Stimulated activated naive CD8-positive, alpha-beta T cell treated with anti-CD3 and anti-CD28 coated beads, Interleukin-15, amount 100 ng/mL, for 72 hours (primary cell): ENCODE measurements around the gene LIPC.

Experiments used
- ATAC-seq: fragments of 150-1000 bp; cut with Tn5 transposase; 2 replicates; pipeline ENCODE4 v1.10.0; 2021; ENCODE audit warnings: mild to moderate bottlenecking, moderate library complexity
- DNase-seq, 2 donors: peaks; one replicate each; pipeline ENCODE4 v3.0.0; 2021 to 2022
- H3K27ac Mint-ChIP-seq, 2 donors: one replicate each; pipeline ENCODE4 v1.8.0; 2022; ENCODE audit warnings: mild to moderate bottlenecking in 2 of 2, mixed read lengths in 2 of 2, moderate library complexity in 2 of 2
- H3K27me3 Mint-ChIP-seq: one replicate; pipeline ENCODE4 v1.8.0; 2022; ENCODE audit warnings: mixed read lengths
- H3K4me1 Mint-ChIP-seq: one replicate; pipeline ENCODE4 v1.8.0; 2022; ENCODE audit warnings: mild to moderate bottlenecking, mixed read lengths
- H3K4me3 Mint-ChIP-seq, 2 donors: one replicate each; pipeline ENCODE4 v1.8.0; 2022; ENCODE audit warnings: mild to moderate bottlenecking in 2 of 2, mixed read lengths in 2 of 2, moderate library complexity in 1 of 2
- H3K9me3 Mint-ChIP-seq, 2 donors: one replicate each; pipeline ENCODE4 v1.8.0; 2022; ENCODE audit warnings: mixed read lengths in 2 of 2

Gene LIPC

GRCh38 chr15:58571491-58571890 lies 139.7 kb downstream of the LIPC start:
- no peaks in the 10 kb centered on the region for H3K9me3 Mint-ChIP-seq
- no peak overlapping the region for H3K27ac Mint-ChIP-seq
- DNase-seq (no peak), ATAC-seq (no peak)
- H3K27me3 Mint-ChIP-seq = no peaks in the 10 kb centered on the region
- H3K4me1 Mint-ChIP-seq = peaks cover 11% of the 10 kb centered on the region
- H3K4me3 Mint-ChIP-seq = no peak overlapping the region

GRCh38 chr15:58572521-58572920 lies 140.7 kb downstream of the LIPC start:
- Mint-ChIP-seq H3K4me3 (no peak overlapping the region), H3K27me3 (no peaks in the 10 kb centered on the region), H3K27ac (no peak overlapping the region), H3K9me3 (no peaks in the 10 kb centered on the region), H3K4me1 (peaks cover 11% of the 10 kb centered on the region)
- no peak for ATAC-seq
- no peak for DNase-seq

- Mint-ChIP-seq H3K9me3 (no peaks in the 10 kb centered on the region), H3K4me3 (no peak overlapping the region), H3K27ac (peak overlapping the region in 1 of 2 donors; percentile 45), H3K4me1 (peaks cover 6% of the 10 kb centered on the region), H3K27me3 (no peaks in the 10 kb centered on the region)
- DNase-seq = no peak
- no peak for ATAC-seq
These were observed 141.5 kb downstream of the LIPC start for GRCh38 chr15:58573270-58573669.

GRCh38 chr15:58574631-58575030 lies 142.8 kb downstream of the LIPC start:
- Mint-ChIP-seq H3K27ac (peak overlapping the region in 1 of 2 donors; percentile 88), H3K27me3 (no peaks in the 10 kb centered on the region), H3K4me1 (no peaks in the 10 kb centered on the region), H3K9me3 (no peaks in the 10 kb centered on the region), H3K4me3 (no peak overlapping the region)
- DNase-seq (no peak), ATAC-seq (no peak)

GRCh38 chr15:58575045-58575786 lies 143.4 kb downstream of the LIPC start:
- no peak for ATAC-seq
- DNase-seq = no peak
- H3K27ac Mint-ChIP-seq = no peak overlapping the region
- no peaks in the 10 kb centered on the region for H3K4me1 Mint-ChIP-seq
- no peaks in the 10 kb centered on the region for H3K27me3 Mint-ChIP-seq
- H3K9me3 Mint-ChIP-seq = no peaks in the 10 kb centered on the region
- no peak overlapping the region for H3K4me3 Mint-ChIP-seq

- ATAC-seq (no peak), DNase-seq (no peak)
- H3K27ac Mint-ChIP-seq = no peak overlapping the region
- no peaks in the 10 kb centered on the region for H3K4me1 Mint-ChIP-seq
- no peaks in the 10 kb centered on the region for H3K27me3 Mint-ChIP-seq
- no peaks in the 10 kb centered on the region for H3K9me3 Mint-ChIP-seq
- no peak overlapping the region for H3K4me3 Mint-ChIP-seq
These were observed 144.9 kb downstream of the LIPC start for GRCh38 chr15:58576657-58577056.

GRCh38 chr15:58582160-58582559 lies 150.4 kb downstream of the LIPC start:
- Mint-ChIP-seq H3K27me3 (peaks cover 9% of the 10 kb centered on the region), H3K4me1 (peaks cover 8% of the 10 kb centered on the region), H3K27ac (no peak overlapping the region), H3K9me3 (peaks cover 9 to 15% of the 10 kb centered on the region in 2 donors), H3K4me3 (no peak overlapping the region)
- no peak for ATAC-seq
- DNase-seq = no peak

- H3K27me3 Mint-ChIP-seq = peaks cover 9% of the 10 kb centered on the region
- DNase-seq (no peak), ATAC-seq (no peak)
- H3K4me1 Mint-ChIP-seq = peaks cover 8% of the 10 kb centered on the region
- no peak overlapping the region for H3K4me3 Mint-ChIP-seq
- H3K27ac Mint-ChIP-seq = peak overlapping the region in 1 of 2 donors; percentile 63
- peaks cover 9 to 15% of the 10 kb centered on the region in 2 donors for H3K9me3 Mint-ChIP-seq
These were observed 151.5 kb downstream of the LIPC start for GRCh38 chr15:58583171-58583908.

- no peak overlapping the region for H3K27ac Mint-ChIP-seq
- ATAC-seq (no peak), DNase-seq (no peak)
These were observed 153.1 kb downstream of the LIPC start for GRCh38 chr15:58584789-58585461.

GRCh38 chr15:58585693-58586443 lies 154.1 kb downstream of the LIPC start:
- Mint-ChIP-seq H3K27ac (peak overlapping the region in 1 of 2 donors; percentile 64), H3K9me3 (peaks cover 9 to 15% of the 10 kb centered on the region in 2 donors), H3K4me3 (no peak overlapping the region), H3K27me3 (peaks cover 9% of the 10 kb centered on the region), H3K4me1 (peaks cover 8% of the 10 kb centered on the region)
- DNase-seq = no peak
- ATAC-seq = no peak

More at GRCh38 chr15:58584789-58585461, 153.1 kb downstream of the LIPC start:
- H3K27me3 Mint-ChIP-seq = peaks cover 9% of the 10 kb centered on the region
- peaks cover 9 to 15% of the 10 kb centered on the region in 2 donors for H3K9me3 Mint-ChIP-seq
- no peak overlapping the region for H3K4me3 Mint-ChIP-seq
- H3K4me1 Mint-ChIP-seq = peaks cover 8% of the 10 kb centered on the region

- H3K27me3 Mint-ChIP-seq = peaks cover 9% of the 10 kb centered on the region
- H3K9me3 Mint-ChIP-seq = peaks cover 9 to 15% of the 10 kb centered on the region in 2 donors
- ATAC-seq = no peak
- DNase-seq = no peak
- H3K27ac Mint-ChIP-seq = no peak overlapping the region
- no peak overlapping the region for H3K4me3 Mint-ChIP-seq
- peaks cover 8% of the 10 kb centered on the region for H3K4me1 Mint-ChIP-seq
These were observed 155.7 kb downstream of the LIPC start for GRCh38 chr15:58587486-58587885.

GRCh38 chr15:58588096-58588495 lies 156.3 kb downstream of the LIPC start:
- Mint-ChIP-seq H3K27me3 (peaks cover 9% of the 10 kb centered on the region), H3K27ac (peak overlapping the region in 1 of 2 donors; percentile 2), H3K4me3 (no peak overlapping the region), H3K9me3 (peaks cover 7 to 14% of the 10 kb centered on the region in 2 donors), H3K4me1 (peaks cover 8% of the 10 kb centered on the region)
- ATAC-seq (no peak), DNase-seq (no peak)

GRCh38 chr15:58589047-58589446 lies 157.3 kb downstream of the LIPC start:
- H3K27ac Mint-ChIP-seq = no peak overlapping the region
- H3K9me3 Mint-ChIP-seq = peaks cover 0 to 6% of the 10 kb centered on the region in 2 donors

GRCh38 chr15:58590236-58590635 lies 158.4 kb downstream of the LIPC start:
- Mint-ChIP-seq H3K27me3 (no peaks in the 10 kb centered on the region), H3K27ac (no peak overlapping the region), H3K4me1 (peaks cover 16% of the 10 kb centered on the region), H3K4me3 (no peak overlapping the region), H3K9me3 (no peaks in the 10 kb centered on the region)
- DNase-seq = no peak
- no peak for ATAC-seq

More at GRCh38 chr15:58589047-58589446, 157.3 kb downstream of the LIPC start:
- H3K4me1 Mint-ChIP-seq = peaks cover 17% of the 10 kb centered on the region
- ATAC-seq (no peak), DNase-seq (no peak)
- peaks cover 8% of the 10 kb centered on the region for H3K27me3 Mint-ChIP-seq
- H3K4me3 Mint-ChIP-seq = no peak overlapping the region

GRCh38 chr15:58590926-58591325 lies 159.1 kb downstream of the LIPC start:
- Mint-ChIP-seq H3K27ac (peak overlapping the region in 1 of 2 donors; percentile 56), H3K4me1 (peaks cover 11% of the 10 kb centered on the region), H3K27me3 (no peaks in the 10 kb centered on the region), H3K9me3 (no peaks in the 10 kb centered on the region), H3K4me3 (no peak overlapping the region)
- no peak for DNase-seq
- no peak for ATAC-seq
